LNCaP clone FGC (cell line): ENCODE measurements around the gene MRPL58.
A peak's percentile ranks its signal among the peaks of the same experiment; 100 is the strongest.

ENCODE experiments used
- DNase-seq: peaks from one replicate; pipeline ENCODE4 v3.0.0-alpha.2; 2011; ENCODE audit warnings: low read depth
- H3K4me3 ChIP-seq: 2 replicates; pipeline ENCODE4 v1.5.1; 2011; ENCODE audit warnings: mild to moderate bottlenecking, low read depth, low read length, control low read depth
- CTCF ChIP-seq: IDR thresholded peaks from 2 replicates; pipeline ENCODE4 v1.5.1; 2012; ENCODE audit warnings: mild to moderate bottlenecking; ENCODE audit not compliant: control insufficient read depth, insufficient read depth; ENCODE audit errors: extremely low read depth

Gene MRPL58

GRCh38 chr17:75031972-75032719 is 19.7 kb downstream of the MRPL58 start:
- no peak for DNase-seq
- TF ChIP-seq CTCF, result no peak
- no peak overlapping the region for H3K4me3 ChIP-seq

GRCh38 chr17:75032720-75033280 is 20.3 kb downstream of the MRPL58 start:
- peak overlapping the region; percentile 84 for H3K4me3 ChIP-seq
- no peak for TF ChIP-seq CTCF
- no peak for DNase-seq

GRCh38 chr17:75033346-75034235 is 21.1 kb downstream of the MRPL58 start:
- DNase-seq, result peak; percentile 74
- no peak for TF ChIP-seq CTCF
- peak overlapping the region; percentile 84 for H3K4me3 ChIP-seq

- TF ChIP-seq CTCF, result 0 out of 2 replicates have a peak, but pooled peaks have one; percentile 8
- peak overlapping the region; percentile 84 for H3K4me3 ChIP-seq
- DNase-seq, result peak; percentile 69
Observed at GRCh38 chr17:75034236-75034908, 21.9 kb downstream of the MRPL58 start.

- H3K4me3 ChIP-seq, result no peak overlapping the region
- DNase-seq, result no peak
- no peak for TF ChIP-seq CTCF
Observed at GRCh38 chr17:75036643-75037268, 24.3 kb downstream of the MRPL58 start.

- TF ChIP-seq CTCF, result no peak
- DNase-seq, result no peak
- H3K4me3 ChIP-seq, result no peak overlapping the region
Observed at GRCh38 chr17:75039238-75039637, 26.8 kb downstream of the MRPL58 start.
